ENCODE results near the gene SECISBP2L. TPM values are rescaled to one million over a fixed set of nuclear protein-coding genes. Genes with fewer than 3 reads are reported as not detected.
A peak's percentile ranks its signal among the peaks of the same experiment; 100 is the strongest.

Gene SECISBP2L
- total RNA-seq, 4 donors from 2014 or later: 40.3 to 54.0 (median 44.0) TPM

- Histone ChIP-seq H3K27me3 (no peaks in the 10 kb centered on the region), H3K36me3 (no peaks in the 10 kb centered on the region), H3K4me1 (peaks cover 20 to 60% (median 56%) of the 10 kb centered on the region in 4 donors), H3K27ac (replicated peaks in 1 of 4) (no peak overlapping the region), H3K9me3 (no peaks in the 10 kb centered on the region), H3K4me3 (peak overlapping the region in 2 of 4 donors; percentile 81 to 97)
- TF ChIP-seq EP300 (IDR thresholded peaks at IDR 0.05): no peak
- TF ChIP-seq POLR2A (IDR thresholded peaks at IDR 0.05; ENCODE audit: low read depth): no peak
- no peak for TF ChIP-seq CTCF (IDR thresholded peaks at IDR 0.05)
- TF ChIP-seq POLR2AphosphoS5 (IDR thresholded peaks at IDR 0.05): no peak
- 73% methylated on average over 3 of the region's 3 CpGs for WGBS
- no peak for DNase-seq (ENCODE audit: extremely low spot score)
- intact Hi-C loops (cut with DNase I): no loop called here
Measured at GRCh38 chr15:49044002-49044401, 2.2 kb downstream of the SECISBP2L start.

GRCh38 chr15:49042165-49042564 is 4.1 kb downstream of the SECISBP2L start:
- H3K27ac ChIP-seq (replicated peaks in 1 of 4): no peak overlapping the region
- no peak for DNase-seq (ENCODE audit: extremely low spot score)
- no peak for TF ChIP-seq POLR2AphosphoS5 (IDR thresholded peaks at IDR 0.05)
- TF ChIP-seq POLR2A (IDR thresholded peaks at IDR 0.05; ENCODE audit: low read depth): no peak
- TF ChIP-seq EP300 (IDR thresholded peaks at IDR 0.05): no peak
- TF ChIP-seq CTCF (IDR thresholded peaks at IDR 0.05): no peak
- no peak overlapping the region for H3K4me3 ChIP-seq
- H3K9me3 ChIP-seq: no peaks in the 10 kb centered on the region
- no peaks in the 10 kb centered on the region for H3K27me3 ChIP-seq
- peaks cover 34 to 77% (median 72%) of the 10 kb centered on the region in 4 donors for H3K4me1 ChIP-seq
- H3K36me3 ChIP-seq: no peaks in the 10 kb centered on the region
- intact Hi-C loops (cut with DNase I): no loop called here

DNA sequence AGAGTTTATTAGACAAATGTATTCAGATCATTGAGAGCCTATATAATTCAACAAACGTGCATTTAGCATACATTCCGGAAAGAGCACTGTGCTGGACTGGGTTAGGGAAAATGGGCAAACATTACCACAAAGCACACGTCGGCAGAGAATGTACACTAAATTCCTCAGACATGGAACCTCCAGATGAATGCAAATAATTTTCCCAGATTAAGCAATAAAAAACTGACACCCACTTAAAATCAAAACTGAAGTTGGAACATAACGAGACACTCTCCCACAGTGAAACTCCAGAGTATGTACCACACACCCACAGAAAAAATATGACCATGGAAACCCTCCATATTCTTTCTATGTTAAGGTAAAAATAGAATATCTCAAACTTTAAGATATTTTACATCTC is 4.8 kb downstream of the SECISBP2L start:
- Histone ChIP-seq H3K27me3 (no peaks in the 10 kb centered on the region), H3K36me3 (peaks cover 0 to 4% (median 0%) of the 10 kb centered on the region in 4 donors), H3K27ac (replicated peaks in 1 of 4) (no peak overlapping the region), H3K4me1 (peaks cover 37 to 79% (median 75%) of the 10 kb centered on the region in 4 donors), H3K4me3 (no peak overlapping the region), H3K9me3 (no peaks in the 10 kb centered on the region)
- WGBS: 52% methylated on average over 5 of the region's 5 CpGs
- no peak for TF ChIP-seq POLR2A (IDR thresholded peaks at IDR 0.05; ENCODE audit: low read depth)
- no peak for TF ChIP-seq POLR2AphosphoS5 (IDR thresholded peaks at IDR 0.05)
- no peak for DNase-seq (ENCODE audit: extremely low spot score)
- intact Hi-C loops (cut with DNase I): no loop called here

DNA sequence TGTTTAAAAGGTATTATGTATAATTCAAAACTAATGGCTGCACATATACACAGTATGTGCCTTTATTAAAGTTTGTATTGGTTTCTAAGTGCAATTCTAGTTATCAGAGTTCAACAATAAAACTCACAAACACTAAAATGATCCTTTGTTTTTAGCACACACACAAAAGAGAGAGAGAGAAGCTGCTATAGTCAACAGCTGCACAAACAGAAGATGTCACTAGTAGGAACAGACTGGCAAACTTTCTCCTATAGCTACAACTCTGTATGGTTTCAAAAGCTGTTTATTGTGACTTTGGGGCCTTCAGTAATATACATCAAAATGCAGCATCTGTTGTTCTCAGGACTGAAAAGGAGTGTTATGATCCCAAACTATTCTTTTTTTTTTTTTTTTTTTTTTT is 6.1 kb downstream of the SECISBP2L start:
- DNase-seq (ENCODE audit: extremely low spot score): no peak
- intact Hi-C loops (cut with DNase I): no loop called here
- H3K9me3 ChIP-seq: no peaks in the 10 kb centered on the region
- no peak for TF ChIP-seq CTCF (IDR thresholded peaks at IDR 0.05)
- TF ChIP-seq POLR2AphosphoS5 (IDR thresholded peaks at IDR 0.05): no peak
- no peak for TF ChIP-seq POLR2A (IDR thresholded peaks at IDR 0.05; ENCODE audit: low read depth)
- TF ChIP-seq EP300 (IDR thresholded peaks at IDR 0.05): no peak
- H3K4me3 ChIP-seq: no peak overlapping the region
- peaks cover 46 to 81% (median 72%) of the 10 kb centered on the region in 4 donors for H3K4me1 ChIP-seq
- H3K27me3 ChIP-seq: no peaks in the 10 kb centered on the region
- no peak overlapping the region for H3K27ac ChIP-seq (replicated peaks in 1 of 4)
- H3K36me3 ChIP-seq: peaks cover 0 to 12% (median 7%) of the 10 kb centered on the region in 4 donors

DNA sequence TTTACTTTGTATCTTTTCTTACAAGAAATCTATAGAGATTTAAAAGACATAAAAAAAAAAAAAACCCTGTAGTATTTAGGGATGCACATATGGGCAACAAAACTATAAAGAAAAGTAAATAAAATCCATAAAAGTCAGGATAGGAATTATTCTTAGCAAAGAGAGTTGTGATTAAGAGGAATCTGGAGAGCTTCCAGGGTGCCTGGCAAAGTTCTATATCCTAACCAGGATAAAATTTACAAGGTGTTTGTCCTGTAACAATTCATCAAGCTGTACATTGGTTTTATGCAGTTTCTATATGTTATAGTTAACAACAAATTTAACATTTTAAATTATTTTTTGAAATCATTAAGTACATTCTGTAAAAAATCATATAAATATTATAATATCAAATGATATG is 7.9 kb downstream of the SECISBP2L start:
- Histone ChIP-seq H3K27me3 (no peaks in the 10 kb centered on the region), H3K4me3 (no peak overlapping the region), H3K4me1 (peaks cover 30 to 63% (median 54%) of the 10 kb centered on the region in 4 donors), H3K36me3 (peaks cover 0 to 15% (median 11%) of the 10 kb centered on the region in 4 donors), H3K9me3 (no peaks in the 10 kb centered on the region), H3K27ac (replicated peaks in 1 of 4) (no peak overlapping the region)
- intact Hi-C loops (cut with DNase I): no loop called here
- TF ChIP-seq EP300 (IDR thresholded peaks at IDR 0.05): no peak
- no peak for TF ChIP-seq CTCF (IDR thresholded peaks at IDR 0.05)
- no peak for DNase-seq (ENCODE audit: extremely low spot score)

All from esophagus muscularis mucosa (tissue), 4 donors.